Natural killer cell (primary cell): ENCODE data around the gene SLCO2A1. TPM values are rescaled to one million over a fixed set of nuclear protein-coding genes. Genes with fewer than 3 reads are reported as not detected.

Experiments used
- ATAC-seq, 3 donors: fragments of 150-1000 bp in 2 of 3; fragments of 200-7000 bp in 1 of 3; cut with Tn5 transposase; 1 replicate in 1 of 3; 2 replicates in 2 of 3; pipeline ENCODE4 v1.10.0; 2021; ENCODE audit warnings: mild to moderate bottlenecking in 2 of 3, moderate library complexity in 2 of 3
- DNase-seq, 2 donors: peaks; one replicate each; pipeline versions ENCODE4 v3.0.0 to v3.0.0-alpha.2; 2013 to 2021; ENCODE audit warnings: mixed read lengths in 1 of 2
- H3K27ac ChIP-seq: one replicate; pipeline ENCODE4 v1.5.1; 2013; ENCODE audit warnings: mild to moderate bottlenecking, low read length
- H3K27me3 ChIP-seq: one replicate; pipeline ENCODE4 v1.6.1; 2013; ENCODE audit warnings: low read length; ENCODE audit not compliant: control insufficient read depth, insufficient read depth
- H3K36me3 ChIP-seq: one replicate; pipeline ENCODE4 v1.6.1; 2013; ENCODE audit warnings: low read length; ENCODE audit not compliant: control insufficient read depth, insufficient read depth
- H3K4me1 ChIP-seq: one replicate; pipeline ENCODE4 v1.6.1; 2013; ENCODE audit warnings: low read length; ENCODE audit not compliant: control insufficient read depth, insufficient read depth
- H3K4me3 ChIP-seq: one replicate; pipeline ENCODE4 v1.5.1; 2013; ENCODE audit warnings: low read length
- H3K9me3 ChIP-seq: one replicate; pipeline ENCODE4 v1.6.1; 2013; ENCODE audit warnings: low read length; ENCODE audit not compliant: control insufficient read depth, insufficient read depth
- H3K27ac Mint-ChIP-seq, 2 donors: one replicate each; pipeline ENCODE4 v1.8.0; 2022; ENCODE audit warnings: mild to moderate bottlenecking in 2 of 2, mixed read lengths in 2 of 2, moderate library complexity in 1 of 2
- H3K27me3 Mint-ChIP-seq, 2 donors: one replicate each; pipeline ENCODE4 v1.8.0; 2022; ENCODE audit warnings: low read depth in 2 of 2, mixed read lengths in 2 of 2
- H3K36me3 Mint-ChIP-seq: one replicate; pipeline ENCODE4 v1.8.0; 2022; ENCODE audit warnings: mixed read lengths
- H3K4me1 Mint-ChIP-seq, 2 donors: one replicate each; pipeline ENCODE4 v1.8.0; 2022; ENCODE audit warnings: mixed read lengths in 2 of 2
- H3K4me3 Mint-ChIP-seq: one replicate; pipeline ENCODE4 v1.8.0; 2022; ENCODE audit warnings: mild to moderate bottlenecking, moderate library complexity, mixed read lengths
- H3K9me3 Mint-ChIP-seq, 2 donors: one replicate each; pipeline ENCODE4 v1.8.0; 2022; ENCODE audit warnings: mixed read lengths in 2 of 2
- CTCF ChIP-seq: fragments of 200-600 bp; IDR thresholded peaks from one replicate; pipeline ENCODE4 v1.8.0; 2022; ENCODE audit warnings: antibody characterized with exemption
- WGBS: methylation state at CpG from one replicate; pipeline ENCODE4 v1.1.7; 2013; ENCODE audit warnings: missing lambda C conversion rate; ENCODE audit not compliant: insufficient coverage; 5-methylcytosine and 5-hydroxymethylcytosine counted together
- intact Hi-C: fragments of 100-400 bp; cut with micrococcal nuclease; formaldehyde crosslinking; loops from one replicate; pipeline ENCODE4 v1.14.2; 2022
- total RNA-seq, 4 donors: library from RNA; stranded (reverse); fragments of 120-200 nt in 1 of 4; gene quantifications; one replicate each; pipeline versions ENCODE4 v1.2.3 to v1.2.4, GENCODE V29; 2013 to 2022

Gene SLCO2A1
- total RNA-seq, 3 donors from 2014 or later (not counting 1 experiment from before 2014, with no cell fraction given), result not detected

- DNase-seq, result no peak
- H3K36me3 ChIP-seq, result no peaks in the 10 kb centered on the region
- 77% methylated on average over 8 of the region's 8 CpGs for WGBS
Observed at GRCh38 chr3:133937061-133937686, 92.6 kb downstream of the SLCO2A1 start.

GRCh38 chr3:133935843-133936769 lies 93.6 kb downstream of the SLCO2A1 start:
- no peaks in the 10 kb centered on the region for H3K27me3 ChIP-seq
- H3K27ac Mint-ChIP-seq, result no peak overlapping the region
- ATAC-seq (no peak), DNase-seq (no peak)
- H3K27ac ChIP-seq, result no peak overlapping the region
- no peak for TF ChIP-seq CTCF
- no peaks in the 10 kb centered on the region for H3K36me3 ChIP-seq
- H3K4me3 Mint-ChIP-seq, result no peak overlapping the region
- no peaks in the 10 kb centered on the region for H3K4me1 ChIP-seq
- no peaks in the 10 kb centered on the region for H3K4me1 Mint-ChIP-seq
- H3K36me3 Mint-ChIP-seq, result no peaks in the 10 kb centered on the region
- H3K4me3 ChIP-seq, result no peak overlapping the region
- intact Hi-C loops, result no loop called here
- WGBS, result 85% methylated on average over 13 of the region's 13 CpGs
- no peaks in the 10 kb centered on the region for H3K9me3 ChIP-seq
- H3K27me3 Mint-ChIP-seq, result no peaks in the 10 kb centered on the region
- no peaks in the 10 kb centered on the region for H3K9me3 Mint-ChIP-seq

More at GRCh38 chr3:133937061-133937686, 92.6 kb downstream of the SLCO2A1 start:
- intact Hi-C loops, result no loop called here
- Histone ChIP-seq H3K9me3 (no peaks in the 10 kb centered on the region), H3K27ac (no peak overlapping the region), H3K27me3 (no peaks in the 10 kb centered on the region), H3K4me1 (peaks cover under 1% of the 10 kb centered on the region), H3K4me3 (no peak overlapping the region)
- Mint-ChIP-seq H3K27me3 (peaks cover under 1 to 1% of the 10 kb centered on the region in 2 donors), H3K4me3 (no peak overlapping the region), H3K36me3 (no peaks in the 10 kb centered on the region), H3K27ac (no peak overlapping the region), H3K4me1 (peaks cover under 1% of the 10 kb centered on the region in 2 donors), H3K9me3 (no peaks in the 10 kb centered on the region)
- no peak for TF ChIP-seq CTCF
- ATAC-seq, result no peak

- no peaks in the 10 kb centered on the region for H3K4me1 ChIP-seq
- H3K4me1 Mint-ChIP-seq, result no peaks in the 10 kb centered on the region
- H3K9me3 ChIP-seq, result no peaks in the 10 kb centered on the region
- H3K36me3 ChIP-seq, result no peaks in the 10 kb centered on the region
- no peak overlapping the region for H3K27ac ChIP-seq
- H3K4me3 Mint-ChIP-seq, result no peak overlapping the region
- no peak overlapping the region for H3K27ac Mint-ChIP-seq
- no peaks in the 10 kb centered on the region for H3K27me3 ChIP-seq
- intact Hi-C loops, result loop anchor here (5.0 kb wide), 1 partner anchor 537 kb away; no protein-coding TSS in a partner anchor
- no peak for ATAC-seq
- H3K36me3 Mint-ChIP-seq, result no peaks in the 10 kb centered on the region
- 85% methylated on average over 11 of the region's 11 CpGs for WGBS
- no peak for TF ChIP-seq CTCF
- no peak for DNase-seq
- no peak overlapping the region for H3K4me3 ChIP-seq
- H3K9me3 Mint-ChIP-seq, result no peaks in the 10 kb centered on the region
- no peaks in the 10 kb centered on the region for H3K27me3 Mint-ChIP-seq
Observed at GRCh38 chr3:133934996-133935842, 94.5 kb downstream of the SLCO2A1 start.
